Measurements from ENCODE around the gene RBM34.
"Not testable (repeated sequence)": the region's sequence is repeated elsewhere in the genome, so short reads cannot be mapped to it uniquely, and the experiment has no call there.

Gene RBM34

GRCh38 chr1:235160957-235161684, at the start of gene RBM34:
Gene RBM34 (minus strand): TSS chr1:235161250. CDS start chr1:235161226, 24 bp downstream.
- DNase-seq (ENCODE audit: low read depth in 2 of 2): peak; percentile 90 to 91

GRCh38 chr1:235207209-235207565, 46.1 kb upstream of the RBM34 start:
- peak; percentile 24 to 36 for DNase-seq (ENCODE audit: low read depth in 2 of 2)

GRCh38 chr1:235206533-235207208, 45.6 kb upstream of the RBM34 start:
- DNase-seq (ENCODE audit: low read depth in 2 of 2): no peak

GRCh38 chr1:235205687-235206086, 44.6 kb upstream of the RBM34 start:
- no peak for DNase-seq (ENCODE audit: low read depth in 2 of 2)

GRCh38 chr1:235203428-235203827, 42.4 kb upstream of the RBM34 start:
- DNase-seq (ENCODE audit: low read depth in 2 of 2): no peak

GRCh38 chr1:235202447-235202846, 41.4 kb upstream of the RBM34 start:
- DNase-seq (ENCODE audit: low read depth in 2 of 2): not testable (repeated sequence)

- no peak for DNase-seq (ENCODE audit: low read depth in 2 of 2)
These were observed 38.4 kb upstream of the RBM34 start for GRCh38 chr1:235199441-235199840.

GRCh38 chr1:235190431-235190830, 29.4 kb upstream of the RBM34 start:
- no peak for DNase-seq (ENCODE audit: low read depth in 2 of 2)

- no peak for DNase-seq (ENCODE audit: low read depth in 2 of 2)
These were observed 26.3 kb upstream of the RBM34 start for GRCh38 chr1:235187316-235187715.

- no peak for DNase-seq (ENCODE audit: low read depth in 2 of 2)
These were observed 20.7 kb upstream of the RBM34 start for GRCh38 chr1:235181561-235182245.

- DNase-seq (ENCODE audit: low read depth in 2 of 2): no peak
These were observed 19.9 kb upstream of the RBM34 start for GRCh38 chr1:235180916-235181460.

GRCh38 chr1:235176486-235176885, 15.4 kb upstream of the RBM34 start:
- no peak for DNase-seq (ENCODE audit: low read depth in 2 of 2)

GRCh38 chr1:235169986-235170385, 8.9 kb upstream of the RBM34 start:
- no peak for DNase-seq (ENCODE audit: low read depth in 2 of 2)

GRCh38 chr1:235168375-235168774, 7.3 kb upstream of the RBM34 start:
- no peak for DNase-seq (ENCODE audit: low read depth in 2 of 2)

GRCh38 chr1:235161685-235162327, 756 bp upstream of the RBM34 start:
- no peak for DNase-seq (ENCODE audit: low read depth in 2 of 2)

GRCh38 chr1:235160383-235160956, 580 bp downstream of the RBM34 start:
- no peak for DNase-seq (ENCODE audit: low read depth in 2 of 2)

GRCh38 chr1:235159930-235160329, 1.1 kb downstream of the RBM34 start:
- DNase-seq (ENCODE audit: low read depth in 2 of 2): not testable (repeated sequence)

GRCh38 chr1:235159284-235159683, 1.8 kb downstream of the RBM34 start:
- DNase-seq (ENCODE audit: low read depth in 2 of 2): not testable (repeated sequence)

GRCh38 chr1:235158680-235159079, 2.4 kb downstream of the RBM34 start:
- no peak for DNase-seq (ENCODE audit: low read depth in 2 of 2)

- DNase-seq (ENCODE audit: low read depth in 2 of 2): no peak
These were observed 3.9 kb downstream of the RBM34 start for GRCh38 chr1:235157150-235157549.

- DNase-seq (ENCODE audit: low read depth in 2 of 2): no peak
These were observed 4.3 kb downstream of the RBM34 start for GRCh38 chr1:235156740-235157139.

- DNase-seq (ENCODE audit: low read depth in 2 of 2): no peak
These were observed 4.8 kb downstream of the RBM34 start for GRCh38 chr1:235156265-235156664.
